WTC11 (cell line): ENCODE data around the gene SAT2. TPM values are rescaled to one million over a fixed set of nuclear protein-coding genes. Genes with fewer than 3 reads are reported as not detected.

Source experiments
- ATAC-seq: fragments of 200-7000 bp; cut with Tn5 transposase; 2 replicates; pipeline ENCODE4 v1.10.0; 2021; ENCODE audit warnings: mild to moderate bottlenecking, moderate library complexity
- CTCF ChIA-PET: fragments of 300-600 bp; sonication (Branson Sonifier 250); formaldehyde crosslinking; loops from one replicate; lab custom pipeline; 2021; ENCODE audit warnings: antibody characterized with exemption; lab: Charles Lee
- POLR2A ChIA-PET: fragments of 350-600 bp; sonication (Branson Sonifier 250); formaldehyde crosslinking; loops from one replicate; lab custom pipeline; 2021; ENCODE audit warnings: antibody characterized with exemption; lab: Charles Lee
- DNase-seq: peaks from one replicate; pipeline ENCODE4 v3.0.0; 2021; ENCODE audit warnings: low spot score
- H3K27ac Mint-ChIP-seq: 2 replicates; pipeline ENCODE4 v1.8.0; 2021; ENCODE audit warnings: mixed read lengths
- H3K27me3 Mint-ChIP-seq: 2 replicates; pipeline ENCODE4 v1.8.0; 2021; ENCODE audit warnings: low read depth, mild to moderate bottlenecking, moderate library complexity, mixed read lengths
- H3K36me3 Mint-ChIP-seq: 2 replicates; pipeline ENCODE4 v1.8.0; 2021; ENCODE audit warnings: mixed read lengths
- H3K4me1 Mint-ChIP-seq: 2 replicates; pipeline ENCODE4 v1.8.0; 2022; ENCODE audit warnings: mixed read lengths
- H3K4me3 Mint-ChIP-seq: 2 replicates; pipeline ENCODE4 v1.8.0; 2021; ENCODE audit warnings: mild to moderate bottlenecking, moderate library complexity, mixed read lengths
- H3K9me3 Mint-ChIP-seq: 2 replicates; pipeline ENCODE4 v1.8.0; 2021; ENCODE audit warnings: mixed read lengths
- ARID4B ChIP-seq: sonication (generic); formaldehyde crosslinking; IDR thresholded peaks from 2 replicates; pipeline ENCODE4 v1.8.0; 2023; ENCODE audit warnings: missing genetic modification reagents, mild to moderate bottlenecking, borderline replicate concordance
- CREB1 ChIP-seq: sonication (generic); formaldehyde crosslinking; IDR thresholded peaks from 2 replicates; pipeline ENCODE4 v1.8.0; 2023; ENCODE audit warnings: mild to moderate bottlenecking, missing genetic modification reagents
- E2F4 ChIP-seq: sonication (generic); formaldehyde crosslinking; IDR thresholded peaks from 2 replicates; pipeline ENCODE4 v1.8.1; 2022; ENCODE audit warnings: low read depth, mild to moderate bottlenecking, moderate library complexity, missing genetic modification reagents, borderline replicate concordance
- JUN ChIP-seq: sonication (generic); formaldehyde crosslinking; IDR thresholded peaks from 2 replicates; pipeline ENCODE4 v1.8.0; 2023; ENCODE audit warnings: mild to moderate bottlenecking, missing genetic modification reagents
- SP1 ChIP-seq: sonication (generic); formaldehyde crosslinking; conservative IDR thresholded peaks from 2 replicates; pipeline ENCODE4 v1.8.1; 2022; ENCODE audit warnings: missing genetic modification reagents
- USF1 ChIP-seq: sonication (generic); formaldehyde crosslinking; IDR thresholded peaks from 2 replicates; pipeline ENCODE4 v1.8.0; 2022; ENCODE audit warnings: mild to moderate bottlenecking, missing genetic modification reagents
- USF2 ChIP-seq: sonication (generic); formaldehyde crosslinking; IDR thresholded peaks from 2 replicates; pipeline ENCODE4 v1.8.1; 2023; ENCODE audit warnings: mild to moderate bottlenecking, missing genetic modification reagents, moderate library complexity
- ZNF121 ChIP-seq: sonication (generic); formaldehyde crosslinking; IDR thresholded peaks from 2 replicates; pipeline ENCODE4 v1.8.0; 2023; ENCODE audit warnings: missing genetic modification reagents
- ZNF425 ChIP-seq: fragments of 250-450 bp; sonication (Bioruptor Pico); conservative IDR thresholded peaks from 2 replicates; pipeline ENCODE4 v1.9.0; 2021; ENCODE audit warnings: mild to moderate bottlenecking
- total RNA-seq: library from RNA; stranded (reverse); gene quantifications from 3 replicates; pipeline ENCODE4 v1.2.3, GENCODE V29; 2021
- TF ChIP-seq, protein P1 (sequence below): sonication (generic); formaldehyde crosslinking; IDR thresholded peaks from 2 replicates; pipeline ENCODE4 v1.8.0; 2022; ENCODE audit warnings: missing genetic modification reagents
- TF ChIP-seq, protein P2 (sequence below): sonication (generic); formaldehyde crosslinking; IDR thresholded peaks from 2 replicates; pipeline ENCODE4 v1.8.1; 2023; ENCODE audit warnings: mild to moderate bottlenecking, missing genetic modification reagents

Gene SAT2
- total RNA-seq, 1 experiment from 2014 or later = 75.8 TPM

DNA sequence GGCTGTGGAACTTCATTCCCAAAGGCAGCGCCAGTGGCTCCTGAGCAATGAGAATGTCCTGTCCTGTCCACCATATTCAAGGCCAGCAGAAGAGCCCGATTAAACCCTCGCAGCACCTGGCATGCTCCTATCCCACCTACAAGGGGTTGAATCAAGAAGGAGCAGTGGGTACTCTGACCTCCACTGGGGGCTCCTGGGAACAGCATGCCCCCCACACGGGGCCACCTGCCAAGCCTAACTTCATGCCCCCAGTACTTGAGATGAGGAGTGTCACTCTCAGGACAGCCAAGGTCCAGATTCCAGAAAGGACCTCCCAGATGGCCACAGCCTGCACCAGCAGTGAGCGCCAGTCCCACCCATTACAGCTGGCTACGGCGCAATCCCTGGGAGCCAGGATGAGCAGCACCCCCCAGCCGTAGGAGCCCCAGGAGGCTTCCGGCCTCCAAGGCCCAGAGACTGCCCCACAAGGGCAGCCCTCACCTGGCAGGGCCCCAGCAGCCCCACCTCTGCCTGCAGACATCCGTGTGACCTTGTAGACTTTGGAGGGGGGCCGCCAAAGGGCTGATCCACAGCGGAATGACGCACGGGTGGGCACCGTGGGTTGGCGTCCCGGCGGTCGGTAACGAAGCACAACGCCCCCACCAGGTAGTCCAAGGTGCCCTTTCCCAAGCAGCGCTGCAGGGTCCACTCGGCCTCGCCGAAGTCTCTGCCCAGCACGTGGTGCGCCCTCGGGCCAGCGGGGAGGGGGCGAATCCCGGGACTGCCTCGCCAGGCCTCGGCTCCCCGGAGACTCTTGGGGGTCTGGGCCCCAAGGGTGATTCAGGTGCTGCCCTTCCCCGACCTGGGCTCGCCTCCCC lies 45.0 kb downstream of the SAT2 start:
- peaks cover 25% of the 10 kb centered on the region for H3K36me3 Mint-ChIP-seq
- H3K27me3 Mint-ChIP-seq = no peaks in the 10 kb centered on the region
- H3K4me1 Mint-ChIP-seq = peaks cover 50% of the 10 kb centered on the region
- H3K9me3 Mint-ChIP-seq = no peaks in the 10 kb centered on the region
- POLR2A ChIA-PET = interaction anchor here (0.6 to 2.8 kb wide), 7 partner anchors 10 to 274 kb away, joined by 3 to 26 read pairs (median 9); partner anchors contain the start of genes FXR2, SAT2, TP53 and WRAP53
- no peak for ATAC-seq
- CTCF ChIA-PET = interaction anchor here (1.4 to 1.8 kb wide), 3 partner anchors 32 to 105 kb away, joined by 5 to 10 read pairs (median 5); partner anchors contain the start of genes FXR2, TP53 and WRAP53
- peak; percentile 41 for DNase-seq
- H3K4me3 Mint-ChIP-seq = peak overlapping the region; percentile 97
- peak overlapping the region; percentile 75 for H3K27ac Mint-ChIP-seq
- TF ChIP-seq CREB1 (CRISPR knock-in tag) = no peak
- no peak for TF ChIP-seq ZNF425 (CRISPR knock-in tag)
- TF ChIP-seq, protein P1, sequence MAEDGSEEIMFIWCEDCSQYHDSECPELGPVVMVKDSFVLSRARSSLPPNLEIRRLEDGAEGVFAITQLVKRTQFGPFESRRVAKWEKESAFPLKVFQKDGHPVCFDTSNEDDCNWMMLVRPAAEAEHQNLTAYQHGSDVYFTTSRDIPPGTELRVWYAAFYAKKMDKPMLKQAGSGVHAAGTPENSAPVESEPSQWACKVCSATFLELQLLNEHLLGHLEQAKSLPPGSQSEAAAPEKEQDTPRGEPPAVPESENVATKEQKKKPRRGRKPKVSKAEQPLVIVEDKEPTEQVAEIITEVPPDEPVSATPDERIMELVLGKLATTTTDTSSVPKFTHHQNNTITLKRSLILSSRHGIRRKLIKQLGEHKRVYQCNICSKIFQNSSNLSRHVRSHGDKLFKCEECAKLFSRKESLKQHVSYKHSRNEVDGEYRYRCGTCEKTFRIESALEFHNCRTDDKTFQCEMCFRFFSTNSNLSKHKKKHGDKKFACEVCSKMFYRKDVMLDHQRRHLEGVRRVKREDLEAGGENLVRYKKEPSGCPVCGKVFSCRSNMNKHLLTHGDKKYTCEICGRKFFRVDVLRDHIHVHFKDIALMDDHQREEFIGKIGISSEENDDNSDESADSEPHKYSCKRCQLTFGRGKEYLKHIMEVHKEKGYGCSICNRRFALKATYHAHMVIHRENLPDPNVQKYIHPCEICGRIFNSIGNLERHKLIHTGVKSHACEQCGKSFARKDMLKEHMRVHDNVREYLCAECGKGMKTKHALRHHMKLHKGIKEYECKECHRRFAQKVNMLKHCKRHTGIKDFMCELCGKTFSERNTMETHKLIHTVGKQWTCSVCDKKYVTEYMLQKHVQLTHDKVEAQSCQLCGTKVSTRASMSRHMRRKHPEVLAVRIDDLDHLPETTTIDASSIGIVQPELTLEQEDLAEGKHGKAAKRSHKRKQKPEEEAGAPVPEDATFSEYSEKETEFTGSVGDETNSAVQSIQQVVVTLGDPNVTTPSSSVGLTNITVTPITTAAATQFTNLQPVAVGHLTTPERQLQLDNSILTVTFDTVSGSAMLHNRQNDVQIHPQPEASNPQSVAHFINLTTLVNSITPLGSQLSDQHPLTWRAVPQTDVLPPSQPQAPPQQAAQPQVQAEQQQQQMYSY (CRISPR knock-in tag) = 0 out of 2 replicates have a peak, but pooled peaks have one; percentile 3
- TF ChIP-seq, protein P2, sequence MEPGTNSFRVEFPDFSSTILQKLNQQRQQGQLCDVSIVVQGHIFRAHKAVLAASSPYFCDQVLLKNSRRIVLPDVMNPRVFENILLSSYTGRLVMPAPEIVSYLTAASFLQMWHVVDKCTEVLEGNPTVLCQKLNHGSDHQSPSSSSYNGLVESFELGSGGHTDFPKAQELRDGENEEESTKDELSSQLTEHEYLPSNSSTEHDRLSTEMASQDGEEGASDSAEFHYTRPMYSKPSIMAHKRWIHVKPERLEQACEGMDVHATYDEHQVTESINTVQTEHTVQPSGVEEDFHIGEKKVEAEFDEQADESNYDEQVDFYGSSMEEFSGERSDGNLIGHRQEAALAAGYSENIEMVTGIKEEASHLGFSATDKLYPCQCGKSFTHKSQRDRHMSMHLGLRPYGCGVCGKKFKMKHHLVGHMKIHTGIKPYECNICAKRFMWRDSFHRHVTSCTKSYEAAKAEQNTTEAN (CRISPR knock-in tag) = 0 out of 2 replicates have a peak, but pooled peaks have one; percentile 49
- TF ChIP-seq USF1 (CRISPR knock-in tag) = peak; percentile 41; the same call in 1 of the 2 replicates
- TF ChIP-seq E2F4 (CRISPR knock-in tag) = peak; percentile 44; the same call in 1 of the 2 replicates
- TF ChIP-seq SP1 (CRISPR knock-in tag) = peak; percentile 5; the same call in 1 of the 2 replicates
- peak; percentile 17; the same call in 1 of the 2 replicates for TF ChIP-seq USF2 (CRISPR knock-in tag)
- no peak for TF ChIP-seq ZNF121
- peak; percentile 37; the same call in 1 of the 2 replicates for TF ChIP-seq ARID4B (CRISPR knock-in tag)
- TF ChIP-seq JUN (CRISPR knock-in tag) = peak; percentile 53; the same call in 1 of the 2 replicates
